ENCODE data around the gene ZNF230. TPM values are rescaled to one million over a fixed set of nuclear protein-coding genes. Genes with fewer than 3 reads are reported as not detected.

The ZNF230 gene
- total RNA-seq, 4 donors from 2014 or later, result 1.8 to 5.9 (median 3.5) TPM

GRCh38 chr19:44021221-44021620 is 18.5 kb downstream of the ZNF230 start:
- intact Hi-C loops (cut with DNase I; ENCODE audit: low total_unique reads) (no loop called here), in situ Hi-C loops (cut with MboI; ENCODE audit: low pct_ligation_motif_present in 1 of 4, low pct_unique_long_range_greater_than_20kb in 1 of 4, low sequenced_read_pairs in 3 of 4) (no loop called here)
- Histone ChIP-seq H3K4me3 (no peak overlapping the region), H3K27me3 (peaks cover 4% of the 10 kb centered on the region), H3K4me1 (peaks cover 0 to 11% (median 5%) of the 10 kb centered on the region in 4 donors), H3K27ac (no peak overlapping the region), H3K36me3 (no peaks in the 10 kb centered on the region), H3K9me3 (no peaks in the 10 kb centered on the region)
- DNase-seq, result no peak
- TF ChIP-seq, protein P1, sequence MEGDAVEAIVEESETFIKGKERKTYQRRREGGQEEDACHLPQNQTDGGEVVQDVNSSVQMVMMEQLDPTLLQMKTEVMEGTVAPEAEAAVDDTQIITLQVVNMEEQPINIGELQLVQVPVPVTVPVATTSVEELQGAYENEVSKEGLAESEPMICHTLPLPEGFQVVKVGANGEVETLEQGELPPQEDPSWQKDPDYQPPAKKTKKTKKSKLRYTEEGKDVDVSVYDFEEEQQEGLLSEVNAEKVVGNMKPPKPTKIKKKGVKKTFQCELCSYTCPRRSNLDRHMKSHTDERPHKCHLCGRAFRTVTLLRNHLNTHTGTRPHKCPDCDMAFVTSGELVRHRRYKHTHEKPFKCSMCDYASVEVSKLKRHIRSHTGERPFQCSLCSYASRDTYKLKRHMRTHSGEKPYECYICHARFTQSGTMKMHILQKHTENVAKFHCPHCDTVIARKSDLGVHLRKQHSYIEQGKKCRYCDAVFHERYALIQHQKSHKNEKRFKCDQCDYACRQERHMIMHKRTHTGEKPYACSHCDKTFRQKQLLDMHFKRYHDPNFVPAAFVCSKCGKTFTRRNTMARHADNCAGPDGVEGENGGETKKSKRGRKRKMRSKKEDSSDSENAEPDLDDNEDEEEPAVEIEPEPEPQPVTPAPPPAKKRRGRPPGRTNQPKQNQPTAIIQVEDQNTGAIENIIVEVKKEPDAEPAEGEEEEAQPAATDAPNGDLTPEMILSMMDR (IDR thresholded peaks at IDR 0.05), result no peak
- TF ChIP-seq POLR2A (IDR thresholded peaks at IDR 0.05) (no peak), POLR2AphosphoS5 (IDR thresholded peaks at IDR 0.05) (no peak), EP300 (IDR thresholded peaks at IDR 0.05; ENCODE audit: low read depth) (no peak)

GRCh38 chr19:44024900-44025216 is 22.1 kb downstream of the ZNF230 start:
- Histone ChIP-seq H3K27me3 (peaks cover 4% of the 10 kb centered on the region), H3K36me3 (peaks cover 0 to 32% (median 15%) of the 10 kb centered on the region in 4 donors), H3K4me1 (peaks cover 0 to 11% (median 5%) of the 10 kb centered on the region in 4 donors), H3K4me3 (peak overlapping the region; percentile 37 to 88 (median 74)), H3K27ac (peak overlapping the region in 3 of 4 donors; percentile 30 to 70 (median 57)), H3K9me3 (peaks cover 10 to 12% of the 10 kb centered on the region in 2 donors)
- no peak for DNase-seq
- WGBS, 2 donors (ENCODE audit: low coverage in 1 of 2), result 41 to 46% methylated on average over 4 of the region's 4 CpGs
- in situ Hi-C loops (cut with MboI; ENCODE audit: low pct_ligation_motif_present in 1 of 4, low pct_unique_long_range_greater_than_20kb in 1 of 4, low sequenced_read_pairs in 3 of 4), result no loop called here
- TF ChIP-seq EP300 (IDR thresholded peaks at IDR 0.05; ENCODE audit: low read depth) (no peak), POLR2A (IDR thresholded peaks at IDR 0.05) (no peak), POLR2AphosphoS5 (IDR thresholded peaks at IDR 0.05) (no peak)
- TF ChIP-seq, protein P1 (IDR thresholded peaks at IDR 0.05), result no peak
- intact Hi-C loops (cut with DNase I; ENCODE audit: low total_unique reads), result no loop called here

DNA sequence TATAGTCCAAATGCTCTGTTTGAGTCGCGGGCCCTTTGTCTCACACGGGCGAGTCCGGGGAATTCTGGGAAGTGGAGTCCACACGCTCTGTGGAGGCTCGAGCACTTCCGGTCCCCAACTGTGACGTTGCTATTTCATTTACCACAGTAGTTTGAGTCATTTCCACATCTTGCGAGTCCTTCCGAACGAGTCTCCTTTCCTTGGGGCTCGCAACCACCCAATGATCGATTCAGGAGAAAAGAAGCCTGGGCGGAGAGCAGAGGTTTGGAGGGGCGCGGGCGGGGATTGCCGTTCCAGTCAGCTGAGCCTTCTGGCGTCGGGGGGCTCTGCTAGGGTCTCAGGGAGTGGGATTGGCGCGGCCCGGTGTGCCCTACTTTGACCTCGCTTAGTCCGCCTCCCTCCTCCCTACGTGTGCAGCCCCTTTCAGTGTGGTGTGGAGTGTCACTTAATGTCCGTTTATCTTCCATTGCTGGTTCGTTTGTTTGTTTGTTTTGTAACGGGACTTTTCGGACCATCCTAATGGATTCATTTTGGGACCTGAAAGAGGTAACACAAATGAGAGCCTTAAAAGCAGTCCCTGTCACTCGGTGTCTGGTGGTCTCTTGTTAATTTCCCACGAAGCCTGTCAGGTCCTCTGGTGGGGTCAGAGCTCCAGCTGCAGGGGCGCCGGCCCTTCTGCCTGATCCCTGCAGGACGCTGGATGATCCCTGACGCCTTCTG is 22.6 kb downstream of the ZNF230 start, which contains the start of gene ZNF222:
Gene ZNF222 (plus strand): TSS at position 163 of the 720 bp plus-strand sequence. CDS start 58 bp downstream, at position 221.
- Histone ChIP-seq H3K36me3 (peaks cover 0 to 37% (median 17%) of the 10 kb centered on the region in 4 donors), H3K27ac (peak within 1 kb of the TSS; percentile 12 to 70 (median 44)), H3K4me3 (peak within 1 kb of the TSS; percentile 37 to 88 (median 74)), H3K9me3 (peaks cover 14 to 16% of the 10 kb centered on the region in 2 donors), H3K27me3 (peaks cover 4% of the 10 kb centered on the region), H3K4me1 (peaks cover 0 to 11% (median 5%) of the 10 kb centered on the region in 4 donors)
- WGBS, 2 donors (ENCODE audit: low coverage in 1 of 2), result 0 to 5% methylated on average over 8 to 35 of the region's 37 CpGs
- TF ChIP-seq POLR2AphosphoS5 (IDR thresholded peaks at IDR 0.05) (peak in 1 of 3 donors; percentile 7), EP300 (IDR thresholded peaks at IDR 0.05; ENCODE audit: low read depth) (no peak)
- in situ Hi-C loops (cut with MboI; ENCODE audit: low pct_ligation_motif_present in 1 of 4, low pct_unique_long_range_greater_than_20kb in 1 of 4, low sequenced_read_pairs in 3 of 4), result no loop called here
- peak; percentile 87 for DNase-seq
- intact Hi-C loops (cut with DNase I; ENCODE audit: low total_unique reads), result no loop called here

- 92 to 97% methylated on average over 5 to 6 of the region's 6 CpGs for WGBS, 2 donors (ENCODE audit: low coverage in 1 of 2)
- intact Hi-C loops (cut with DNase I; ENCODE audit: low total_unique reads) (no loop called here), in situ Hi-C loops (cut with MboI; ENCODE audit: low pct_ligation_motif_present in 1 of 4, low pct_unique_long_range_greater_than_20kb in 1 of 4, low sequenced_read_pairs in 3 of 4) (no loop called here)
- Histone ChIP-seq H3K9me3 (peaks cover 26 to 29% of the 10 kb centered on the region in 2 donors), H3K4me3 (no peak overlapping the region), H3K4me1 (peaks cover 0 to 11% (median 5%) of the 10 kb centered on the region in 4 donors), H3K27me3 (peaks cover 4% of the 10 kb centered on the region), H3K36me3 (peaks cover 0 to 49% (median 24%) of the 10 kb centered on the region in 4 donors), H3K27ac (no peak overlapping the region)
- TF ChIP-seq, protein P1 (IDR thresholded peaks at IDR 0.05), result no peak
- no peak for TF ChIP-seq EP300 (IDR thresholded peaks at IDR 0.05; ENCODE audit: low read depth)
- no peak for TF ChIP-seq POLR2AphosphoS5 (IDR thresholded peaks at IDR 0.05)
- TF ChIP-seq POLR2A (IDR thresholded peaks at IDR 0.05), result no peak
- no peak for DNase-seq
Observed at GRCh38 chr19:44026622-44027021, 23.9 kb downstream of the ZNF230 start.
